Lower lobe of right lung (tissue), 2 donors: ENCODE data around the gene TJP3. TPM values are rescaled to one million over a fixed set of nuclear protein-coding genes. Genes with fewer than 3 reads are reported as not detected.

Experiments used
- ATAC-seq, 2 donors: fragments of 200-7000 bp; cut with Tn5 transposase; one replicate each; pipeline ENCODE4 v1.9.1; 2020 to 2022; ENCODE audit warnings: mild to moderate bottlenecking in 2 of 2, moderate library complexity in 2 of 2
- DNase-seq: peaks from one replicate; pipeline ENCODE4 v3.0.0-alpha.2; 2020
- H3K27ac ChIP-seq: fragments of 200-600 bp; one replicate; pipeline ENCODE4 v1.8.0; 2022
- H3K27me3 ChIP-seq: fragments of 200-600 bp; one replicate; pipeline ENCODE4 v1.8.0; 2022; ENCODE audit warnings: low read depth
- H3K36me3 ChIP-seq: fragments of 200-600 bp; one replicate; pipeline ENCODE4 v1.8.0; 2022; ENCODE audit warnings: mild to moderate bottlenecking
- H3K4me1 ChIP-seq: fragments of 200-600 bp; one replicate; pipeline ENCODE4 v1.8.0; 2022
- H3K4me3 ChIP-seq: fragments of 200-600 bp; one replicate; pipeline ENCODE4 v1.8.0; 2022; ENCODE audit warnings: mild to moderate bottlenecking
- H3K9me3 ChIP-seq: fragments of 200-600 bp; one replicate; pipeline ENCODE4 v1.8.0; 2022
- intact Hi-C: fragments of 100-400 bp; cut with DNase I; formaldehyde crosslinking; loops from one replicate; pipeline ENCODE4 v1.11.0; 2022
- total RNA-seq: library from RNA; stranded (reverse); fragmentation: NEBNext Ultra II Directional; extraction: Animal tissue kit (Norgen Biotek cat#: 25700); gene quantifications from one replicate; pipeline ENCODE4 v1.2.1, GENCODE V29; 2021
- TF ChIP-seq, protein P1 (sequence below): fragments of 200-600 bp; IDR thresholded peaks from one replicate; pipeline ENCODE4 v1.8.0; 2022; ENCODE audit warnings: antibody characterized with exemption, mild to moderate bottlenecking
- donor health status: DM: no; HTN: yes; CAD: no; lungs with severe emphysema.

Gene TJP3
- total RNA-seq, 1 donor from 2014 or later, result 34.4 TPM

DNA sequence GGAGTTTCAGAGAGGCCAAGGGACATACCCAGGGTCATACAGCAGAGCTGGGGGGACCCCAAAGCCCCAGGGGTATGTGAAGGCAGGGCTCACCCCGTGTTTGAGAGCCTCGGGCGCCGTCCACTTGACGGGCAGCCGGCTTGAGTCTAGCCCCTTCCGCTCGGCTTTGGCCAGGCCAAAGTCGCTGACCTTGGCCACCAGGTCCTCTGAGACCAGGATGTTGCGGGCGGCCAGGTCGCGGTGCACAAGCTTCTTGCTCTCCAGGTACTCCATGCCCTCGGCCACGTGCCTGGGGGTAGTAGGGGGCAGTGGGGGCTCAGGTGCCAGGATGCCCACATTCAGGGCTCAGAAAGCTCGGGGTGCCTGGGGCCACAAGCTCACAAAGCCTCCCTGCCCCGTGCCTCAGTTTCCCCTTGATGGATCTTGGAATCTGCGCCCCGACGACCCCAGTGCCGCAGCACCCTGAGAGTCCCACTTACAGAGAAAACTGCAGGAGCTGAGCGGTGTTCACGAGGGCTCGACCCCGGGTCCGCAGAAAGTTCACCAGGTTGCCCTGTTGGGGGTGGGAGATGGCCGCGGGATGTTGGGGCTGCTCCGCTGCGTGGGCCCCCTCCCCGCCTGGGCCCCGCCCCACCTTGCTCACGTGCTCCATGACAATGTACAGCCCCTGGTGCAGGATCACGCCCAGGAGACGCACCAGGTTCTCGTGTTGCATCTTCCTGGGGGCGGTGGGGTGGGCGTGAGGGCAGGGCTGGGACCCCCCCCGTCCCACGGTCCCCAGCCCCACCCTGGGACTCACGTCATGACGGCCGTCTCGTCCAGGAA lies 70.9 kb downstream of the TJP3 start:
- TF ChIP-seq, protein P1, sequence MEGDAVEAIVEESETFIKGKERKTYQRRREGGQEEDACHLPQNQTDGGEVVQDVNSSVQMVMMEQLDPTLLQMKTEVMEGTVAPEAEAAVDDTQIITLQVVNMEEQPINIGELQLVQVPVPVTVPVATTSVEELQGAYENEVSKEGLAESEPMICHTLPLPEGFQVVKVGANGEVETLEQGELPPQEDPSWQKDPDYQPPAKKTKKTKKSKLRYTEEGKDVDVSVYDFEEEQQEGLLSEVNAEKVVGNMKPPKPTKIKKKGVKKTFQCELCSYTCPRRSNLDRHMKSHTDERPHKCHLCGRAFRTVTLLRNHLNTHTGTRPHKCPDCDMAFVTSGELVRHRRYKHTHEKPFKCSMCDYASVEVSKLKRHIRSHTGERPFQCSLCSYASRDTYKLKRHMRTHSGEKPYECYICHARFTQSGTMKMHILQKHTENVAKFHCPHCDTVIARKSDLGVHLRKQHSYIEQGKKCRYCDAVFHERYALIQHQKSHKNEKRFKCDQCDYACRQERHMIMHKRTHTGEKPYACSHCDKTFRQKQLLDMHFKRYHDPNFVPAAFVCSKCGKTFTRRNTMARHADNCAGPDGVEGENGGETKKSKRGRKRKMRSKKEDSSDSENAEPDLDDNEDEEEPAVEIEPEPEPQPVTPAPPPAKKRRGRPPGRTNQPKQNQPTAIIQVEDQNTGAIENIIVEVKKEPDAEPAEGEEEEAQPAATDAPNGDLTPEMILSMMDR, result no peak

DNA sequence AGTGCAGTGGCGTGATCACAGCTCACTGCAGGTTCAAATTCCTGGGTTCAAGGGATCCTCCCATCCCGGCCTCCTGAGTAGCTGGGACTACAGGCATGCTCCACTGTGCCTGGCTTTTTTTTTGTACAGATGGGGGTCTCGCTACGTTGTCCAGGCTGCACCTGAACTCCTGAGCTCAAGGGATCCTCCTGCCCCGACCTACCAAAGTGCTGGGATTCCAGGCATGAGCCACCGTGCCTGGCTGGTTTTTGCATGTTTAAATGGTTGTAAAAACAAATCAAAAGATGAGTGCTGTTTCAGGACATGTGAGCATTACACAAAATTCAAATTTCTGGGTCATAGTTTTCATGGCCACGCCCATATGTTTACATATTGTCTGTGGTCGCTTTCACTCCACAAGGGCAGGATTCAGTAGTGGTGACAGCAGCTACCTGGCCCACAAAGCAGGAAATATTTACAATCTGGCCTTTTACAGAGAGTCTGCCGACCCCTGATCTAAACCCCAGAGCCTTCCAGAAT lies 72.7 kb downstream of the TJP3 start:
- intact Hi-C loops, result no loop called here
- TF ChIP-seq, protein P1, result no peak
- no peak for DNase-seq
- Histone ChIP-seq H3K9me3 (peaks cover 19% of the 10 kb centered on the region), H3K36me3 (no peaks in the 10 kb centered on the region), H3K27me3 (peaks cover 10% of the 10 kb centered on the region), H3K4me1 (no peaks in the 10 kb centered on the region), H3K4me3 (no peak overlapping the region), H3K27ac (no peak overlapping the region)
- no peak for ATAC-seq

More for the DNA sequence above, 70.9 kb downstream of the TJP3 start:
- ATAC-seq, result no peak
- H3K36me3 ChIP-seq, result no peaks in the 10 kb centered on the region
- no peaks in the 10 kb centered on the region for H3K27me3 ChIP-seq
- no peak overlapping the region for H3K4me3 ChIP-seq
- H3K4me1 ChIP-seq, result no peaks in the 10 kb centered on the region
- peaks cover 19% of the 10 kb centered on the region for H3K9me3 ChIP-seq
- no peak overlapping the region for H3K27ac ChIP-seq
- no peak for DNase-seq
- intact Hi-C loops, result no loop called here

DNA sequence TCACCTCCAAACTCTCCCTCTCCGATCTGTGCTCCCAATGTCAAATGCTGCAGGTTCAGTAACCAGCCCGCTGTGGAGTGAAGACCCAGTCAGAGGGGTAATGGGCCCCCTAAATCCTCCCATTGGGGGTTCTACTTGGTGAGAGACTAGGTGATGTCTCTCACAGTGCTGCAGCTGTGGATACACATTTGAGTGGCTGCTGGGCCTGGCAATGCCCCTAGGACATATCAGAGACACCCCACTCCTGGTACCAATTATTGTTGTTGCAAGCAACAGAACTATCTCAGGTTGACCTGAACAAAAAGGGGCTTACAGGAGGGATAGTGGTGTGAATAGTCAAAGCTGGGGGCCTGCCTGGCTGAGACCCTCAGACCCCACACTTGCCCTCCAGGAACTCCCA lies 73.4 kb downstream of the TJP3 start:
- ATAC-seq (no peak), DNase-seq (no peak)
- no peak overlapping the region for H3K4me3 ChIP-seq
- H3K27me3 ChIP-seq, result peaks cover 13% of the 10 kb centered on the region
- intact Hi-C loops, result no loop called here
- H3K36me3 ChIP-seq, result no peaks in the 10 kb centered on the region
- peaks cover 2% of the 10 kb centered on the region for H3K4me1 ChIP-seq
- TF ChIP-seq, protein P1, result no peak
- peaks cover 19% of the 10 kb centered on the region for H3K9me3 ChIP-seq
- H3K27ac ChIP-seq, result no peak overlapping the region

DNA sequence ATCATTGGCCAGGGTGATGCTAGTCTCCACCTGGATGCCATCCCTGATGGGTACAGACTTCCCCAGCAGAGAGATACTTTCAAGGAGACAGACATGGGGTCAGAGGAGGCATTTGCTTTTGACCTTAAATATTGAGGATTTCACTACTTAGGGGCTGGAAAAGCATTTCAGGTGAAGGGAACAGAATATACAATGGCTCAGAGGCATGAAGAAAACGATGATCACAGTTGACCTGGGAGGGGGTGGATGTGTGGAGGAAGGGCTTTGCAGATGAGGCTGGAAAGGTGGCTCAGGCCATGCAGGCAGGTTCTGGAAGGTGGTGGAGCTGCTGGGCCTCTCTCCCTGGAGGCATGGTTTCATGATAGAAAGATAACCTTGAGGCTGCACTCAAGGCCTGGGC lies 74.1 kb downstream of the TJP3 start:
- Histone ChIP-seq H3K9me3 (peaks cover 19% of the 10 kb centered on the region), H3K27ac (no peak overlapping the region), H3K4me3 (no peak overlapping the region), H3K4me1 (peaks cover 5% of the 10 kb centered on the region), H3K27me3 (peaks cover 13% of the 10 kb centered on the region), H3K36me3 (no peaks in the 10 kb centered on the region)
- TF ChIP-seq, protein P1, result no peak
- no peak for ATAC-seq
- DNase-seq, result no peak
- intact Hi-C loops, result no loop called here

DNA sequence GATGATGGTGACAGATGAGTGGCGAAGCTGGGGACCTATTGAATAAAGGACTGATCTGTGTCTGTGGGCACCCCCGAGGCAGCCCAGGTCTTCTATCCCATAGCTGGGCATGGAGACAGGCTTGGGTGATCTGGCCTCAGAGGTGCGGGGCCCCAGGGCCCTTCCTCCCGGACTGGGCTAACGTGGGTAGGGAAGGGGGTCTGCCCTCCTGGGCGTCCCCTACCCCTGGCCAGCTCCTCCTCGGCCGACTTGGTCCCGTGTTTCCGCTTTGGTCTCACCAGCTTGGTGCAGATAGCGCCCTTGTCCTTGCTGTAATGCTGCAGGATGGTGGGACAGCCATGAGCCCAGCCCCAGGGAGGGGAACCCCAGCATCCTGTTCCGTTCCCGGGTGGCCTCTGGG lies 74.7 kb downstream of the TJP3 start:
- no peak overlapping the region for H3K4me3 ChIP-seq
- H3K27ac ChIP-seq, result no peak overlapping the region
- intact Hi-C loops, result no loop called here
- H3K36me3 ChIP-seq, result no peaks in the 10 kb centered on the region
- DNase-seq (no peak), ATAC-seq (no peak)
- TF ChIP-seq, protein P1, result no peak
- peaks cover 19% of the 10 kb centered on the region for H3K9me3 ChIP-seq
- peaks cover 5% of the 10 kb centered on the region for H3K4me1 ChIP-seq
- H3K27me3 ChIP-seq, result peaks cover 13% of the 10 kb centered on the region
